GM12878 (cell line): ENCODE results near the gene TEPSIN.

Source experiments
- KAT2A ChIP-seq: conservative IDR thresholded peaks from 2 replicates; pipeline ENCODE4 v1.6.1; 2011; ENCODE audit warnings: low read depth, low read length; ENCODE audit not compliant: control insufficient read depth
- POLR2A ChIP-seq: IDR thresholded peaks from 2 replicates; pipeline ENCODE4 v1.6.1; 2011; ENCODE audit warnings: low read depth, mild to moderate bottlenecking, low read length
- POLR2AphosphoS5 ChIP-seq: IDR thresholded peaks from 2 replicates; pipeline ENCODE4 v1.6.1; 2011; ENCODE audit warnings: mild to moderate bottlenecking, low read length, inconsistent platforms
- SIX5 ChIP-seq: IDR thresholded peaks from 2 replicates; pipeline ENCODE4 v1.6.1; 2011; ENCODE audit warnings: mild to moderate bottlenecking, low read depth, low read length, moderate library complexity; ENCODE audit not compliant: severe bottlenecking
- STAT3 ChIP-seq: IDR thresholded peaks from 2 replicates; pipeline ENCODE4 v1.6.1; 2011; ENCODE audit warnings: low read depth, low read length, improper control_type of control experiment
- YY1 ChIP-seq: IDR thresholded peaks from 2 replicates; pipeline ENCODE4 v1.6.1; 2011; ENCODE audit warnings: low read depth, mild to moderate bottlenecking, low read length
- TF ChIP-seq, protein P1 (sequence below): IDR thresholded peaks from 2 replicates; pipeline ENCODE4 v1.6.1; 2012; ENCODE audit warnings: mild to moderate bottlenecking, low read depth, low read length

DNA sequence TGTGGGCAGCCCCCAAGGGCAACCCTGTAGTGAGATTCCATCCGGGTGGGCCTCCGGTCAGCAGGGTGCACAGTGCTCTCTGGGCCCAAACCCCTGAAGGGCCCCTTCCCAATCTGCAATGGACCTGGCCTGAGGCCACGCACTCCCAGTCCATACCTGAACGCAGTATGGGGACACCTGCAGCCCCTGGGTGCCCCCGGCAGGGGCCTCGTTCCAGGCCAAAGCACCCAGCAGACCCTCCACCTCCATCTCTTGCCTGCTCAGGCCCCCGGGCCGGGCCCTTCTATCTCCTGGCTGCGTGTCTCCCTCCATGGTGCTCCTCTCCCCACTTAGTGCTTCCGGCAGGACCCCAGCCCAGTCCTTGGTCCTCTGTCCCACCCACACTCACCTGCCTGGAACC lies 55.5 kb downstream of the TEPSIN start:
- TF ChIP-seq POLR2A (no peak), STAT3 (no peak), KAT2A (no peak), YY1 (no peak), POLR2AphosphoS5 (no peak), SIX5 (no peak)
- TF ChIP-seq, protein P1, sequence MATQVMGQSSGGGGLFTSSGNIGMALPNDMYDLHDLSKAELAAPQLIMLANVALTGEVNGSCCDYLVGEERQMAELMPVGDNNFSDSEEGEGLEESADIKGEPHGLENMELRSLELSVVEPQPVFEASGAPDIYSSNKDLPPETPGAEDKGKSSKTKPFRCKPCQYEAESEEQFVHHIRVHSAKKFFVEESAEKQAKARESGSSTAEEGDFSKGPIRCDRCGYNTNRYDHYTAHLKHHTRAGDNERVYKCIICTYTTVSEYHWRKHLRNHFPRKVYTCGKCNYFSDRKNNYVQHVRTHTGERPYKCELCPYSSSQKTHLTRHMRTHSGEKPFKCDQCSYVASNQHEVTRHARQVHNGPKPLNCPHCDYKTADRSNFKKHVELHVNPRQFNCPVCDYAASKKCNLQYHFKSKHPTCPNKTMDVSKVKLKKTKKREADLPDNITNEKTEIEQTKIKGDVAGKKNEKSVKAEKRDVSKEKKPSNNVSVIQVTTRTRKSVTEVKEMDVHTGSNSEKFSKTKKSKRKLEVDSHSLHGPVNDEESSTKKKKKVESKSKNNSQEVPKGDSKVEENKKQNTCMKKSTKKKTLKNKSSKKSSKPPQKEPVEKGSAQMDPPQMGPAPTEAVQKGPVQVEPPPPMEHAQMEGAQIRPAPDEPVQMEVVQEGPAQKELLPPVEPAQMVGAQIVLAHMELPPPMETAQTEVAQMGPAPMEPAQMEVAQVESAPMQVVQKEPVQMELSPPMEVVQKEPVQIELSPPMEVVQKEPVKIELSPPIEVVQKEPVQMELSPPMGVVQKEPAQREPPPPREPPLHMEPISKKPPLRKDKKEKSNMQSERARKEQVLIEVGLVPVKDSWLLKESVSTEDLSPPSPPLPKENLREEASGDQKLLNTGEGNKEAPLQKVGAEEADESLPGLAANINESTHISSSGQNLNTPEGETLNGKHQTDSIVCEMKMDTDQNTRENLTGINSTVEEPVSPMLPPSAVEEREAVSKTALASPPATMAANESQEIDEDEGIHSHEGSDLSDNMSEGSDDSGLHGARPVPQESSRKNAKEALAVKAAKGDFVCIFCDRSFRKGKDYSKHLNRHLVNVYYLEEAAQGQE, result no peak
